Keratinocyte (primary cell): ENCODE results near the gene GHITM.
"Not testable (repeated sequence)": the region's sequence is repeated elsewhere in the genome, so short reads cannot be mapped to it uniquely, and the experiment has no call there.

Experiments used
- CTCF ChIP-seq, 3 experiments: IDR thresholded peaks in 1 of 3; conservative IDR thresholded peaks in 1 of 3; optimal IDR thresholded peaks in 1 of 3; 2 replicates in 2 of 3; 3 replicates in 1 of 3; pipeline versions ENCODE3 to v1.5.1; 2011; ENCODE audit warnings: low read length in 3 of 3, mild to moderate bottlenecking in 3 of 3, moderate library complexity in 2 of 3, control low read depth in 1 of 3, inconsistent platforms in 1 of 3; ENCODE audit not compliant: insufficient read depth in 2 of 3; ENCODE audit errors: extremely low read depth in 1 of 3
- EZH2 ChIP-seq: IDR thresholded peaks from one replicate; pipeline ENCODE4 v1.6.1; 2012; ENCODE audit warnings: inconsistent platforms, mild to moderate bottlenecking, low read length, moderate library complexity

GRCh38 chr10:84117204-84117603, 22.1 kb upstream of the GHITM start:
- TF ChIP-seq CTCF (optimal IDR thresholded peaks at IDR 0.05 in 1 of 3, IDR thresholded peaks at IDR 0.05 in 1 of 3, conservative IDR thresholded peaks at IDR 0.05 in 1 of 3; ENCODE audit: extremely low read depth in 1 of 3, insufficient read depth in 2 of 3, low read length in 3 of 3); EZH2: not testable (repeated sequence)
